ACHN (cell line): Measurements from ENCODE around the gene PCP2.

Experiments
- DNase-seq: peaks from one replicate; pipeline ENCODE4 v3.0.0-alpha.2; 2015
- in situ Hi-C: cut with HindIII; loops from 2 replicates; pipeline ENCODE4 v1.10.0; 2017; ENCODE audit warnings: low sequenced_read_pairs, low pct_ligation_motif_present, low pct_unique_long_range_greater_than_20kb

Gene PCP2

DNA sequence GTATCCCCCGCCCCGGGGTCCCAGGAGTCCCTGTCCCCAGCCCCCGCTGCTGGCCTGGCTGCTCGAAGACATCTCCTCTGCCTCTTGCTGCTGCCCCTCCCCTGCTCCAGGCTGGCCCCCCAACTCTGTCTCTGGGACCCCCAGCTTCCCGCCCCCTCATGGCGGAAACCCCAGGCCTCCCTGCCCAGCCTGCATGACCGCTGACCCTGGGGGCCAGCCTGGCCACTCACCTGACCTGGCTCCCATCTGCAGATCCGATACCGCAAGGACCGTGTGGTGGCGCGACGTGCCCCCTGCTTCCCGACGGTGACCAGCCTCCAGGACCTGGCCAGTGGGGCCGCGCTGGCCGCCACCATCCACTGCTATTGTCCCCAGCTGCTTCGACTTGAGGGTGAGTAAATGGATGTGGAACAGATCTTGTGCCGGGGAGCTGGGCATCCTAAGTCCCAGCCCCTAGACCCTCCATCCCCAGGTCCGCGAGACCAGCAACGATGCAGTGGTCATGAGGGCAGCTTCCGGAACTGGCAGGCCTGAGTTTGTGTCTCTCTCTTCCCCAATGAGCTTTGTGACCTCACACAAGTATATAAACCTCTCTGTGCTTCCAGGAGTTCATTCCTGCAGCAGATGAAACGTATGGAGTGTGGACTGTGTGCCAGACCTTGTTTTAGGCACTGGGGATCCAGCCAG lies 25.5 kb downstream of the PCP2 start:
- DNase-seq, result no peak
- in situ Hi-C loops, result no loop called here

DNA sequence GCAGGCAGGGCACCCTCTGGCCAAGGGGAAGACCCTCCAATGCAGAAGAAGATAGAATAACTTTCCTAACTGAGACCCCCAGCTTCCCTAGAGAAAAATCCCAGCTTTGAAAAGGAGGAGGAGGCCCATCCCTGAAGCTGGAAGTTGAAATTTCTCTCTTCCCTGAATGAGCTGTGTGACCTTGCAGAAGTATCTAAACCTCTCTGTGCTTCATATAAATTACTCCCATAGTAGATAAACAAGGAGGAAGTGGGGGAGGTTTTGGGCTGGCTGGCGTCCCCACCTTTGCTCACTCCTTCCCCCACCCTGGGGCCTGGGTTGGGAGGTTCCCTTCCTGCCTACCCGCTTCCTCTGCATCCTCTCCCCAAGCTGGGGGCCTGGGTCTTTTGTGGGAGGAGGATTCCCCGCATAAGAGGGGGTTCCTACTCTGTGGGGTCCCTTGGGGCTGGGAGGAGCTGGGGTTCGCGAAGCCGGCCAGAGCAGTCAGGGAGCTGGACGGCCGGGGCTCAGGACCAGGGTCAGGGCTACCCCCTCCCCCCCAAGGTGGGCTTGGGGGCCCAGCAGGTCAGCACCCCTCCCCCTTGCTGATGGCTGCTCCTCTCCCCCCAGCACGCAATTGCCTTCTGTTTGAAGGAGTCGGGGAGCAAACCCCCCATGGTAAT lies 26.2 kb downstream of the PCP2 start:
- in situ Hi-C loops, result no loop called here
- DNase-seq, result no peak

DNA sequence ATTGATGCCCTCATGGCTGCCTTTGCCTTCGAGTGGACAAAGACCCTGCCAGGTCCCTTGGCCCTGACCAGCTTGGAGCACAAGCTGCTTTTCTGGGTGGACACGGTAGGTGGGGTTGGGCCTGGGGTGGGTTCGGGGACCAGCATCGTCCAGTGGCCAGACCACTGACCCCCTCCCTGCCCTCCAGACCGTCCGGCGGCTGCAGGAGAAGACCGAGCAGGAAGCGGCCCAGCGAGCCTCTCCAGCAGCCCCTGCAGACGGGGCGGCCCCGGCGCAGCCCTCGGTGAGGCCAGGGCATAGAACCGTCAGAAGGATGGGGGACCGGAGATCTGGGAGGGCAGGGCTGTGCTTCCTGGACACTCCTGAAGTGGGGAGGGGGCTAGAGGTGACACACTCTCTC lies 27.2 kb downstream of the PCP2 start:
- in situ Hi-C loops, result no loop called here
- DNase-seq, result no peak

DNA sequence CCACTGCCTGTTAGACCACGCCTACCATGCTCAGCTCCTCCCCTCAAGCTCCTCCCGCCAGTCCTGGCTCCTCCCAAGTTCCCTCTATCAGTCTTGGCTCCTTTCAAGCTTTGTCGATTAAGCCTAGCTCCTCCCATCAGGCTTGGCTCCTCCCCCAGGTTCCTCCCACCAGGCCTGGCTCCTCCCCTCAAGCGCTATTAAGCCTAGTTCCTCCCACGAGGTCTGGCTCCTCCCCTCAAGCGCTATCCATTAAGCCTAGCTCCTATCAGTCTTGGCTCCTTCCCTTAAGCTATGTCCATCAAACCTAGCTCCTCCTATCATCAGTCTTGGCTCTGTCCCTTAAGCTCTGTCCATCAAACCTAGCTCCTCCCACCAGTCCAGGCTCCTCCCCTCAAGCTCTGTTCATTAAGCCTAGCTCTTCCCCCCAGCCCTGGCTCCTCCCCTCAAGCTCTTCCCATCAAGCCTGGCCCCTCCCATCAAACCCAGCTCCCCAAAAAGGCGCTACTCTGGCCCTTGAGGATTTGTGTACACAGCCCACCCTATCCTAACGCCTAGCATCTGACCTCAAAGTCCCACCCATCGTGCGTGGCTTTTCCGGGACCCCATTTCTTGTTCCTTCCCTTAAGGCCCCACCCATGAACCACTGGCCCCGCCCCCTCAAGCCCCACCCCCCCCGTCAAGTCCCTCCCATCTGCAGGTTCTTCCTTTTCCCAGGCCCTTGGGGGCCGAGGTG lies 27.9 kb downstream of the PCP2 start:
- in situ Hi-C loops, result no loop called here
- peak; percentile 12 for DNase-seq

DNA sequence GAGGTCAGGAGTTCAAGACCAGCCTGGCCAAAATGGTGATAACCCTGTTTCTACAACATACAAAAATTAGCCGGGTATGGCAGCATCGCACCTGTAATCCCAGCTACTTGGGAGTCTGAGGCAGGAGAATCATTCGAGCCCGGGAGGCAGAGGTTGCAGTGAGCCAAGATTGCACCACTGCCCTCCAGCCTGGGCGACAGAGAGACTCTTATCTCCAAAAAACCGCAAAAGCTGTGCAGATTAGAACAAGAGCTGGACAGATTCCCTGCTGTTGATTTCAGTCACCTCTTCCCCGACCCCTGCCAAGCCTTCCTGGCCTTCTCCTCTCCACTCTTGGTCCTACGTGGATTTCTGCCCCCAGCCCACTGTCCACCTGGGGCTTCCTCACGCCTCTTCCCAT lies 29.6 kb downstream of the PCP2 start:
- in situ Hi-C loops, result no loop called here
- DNase-seq, result no peak

DNA sequence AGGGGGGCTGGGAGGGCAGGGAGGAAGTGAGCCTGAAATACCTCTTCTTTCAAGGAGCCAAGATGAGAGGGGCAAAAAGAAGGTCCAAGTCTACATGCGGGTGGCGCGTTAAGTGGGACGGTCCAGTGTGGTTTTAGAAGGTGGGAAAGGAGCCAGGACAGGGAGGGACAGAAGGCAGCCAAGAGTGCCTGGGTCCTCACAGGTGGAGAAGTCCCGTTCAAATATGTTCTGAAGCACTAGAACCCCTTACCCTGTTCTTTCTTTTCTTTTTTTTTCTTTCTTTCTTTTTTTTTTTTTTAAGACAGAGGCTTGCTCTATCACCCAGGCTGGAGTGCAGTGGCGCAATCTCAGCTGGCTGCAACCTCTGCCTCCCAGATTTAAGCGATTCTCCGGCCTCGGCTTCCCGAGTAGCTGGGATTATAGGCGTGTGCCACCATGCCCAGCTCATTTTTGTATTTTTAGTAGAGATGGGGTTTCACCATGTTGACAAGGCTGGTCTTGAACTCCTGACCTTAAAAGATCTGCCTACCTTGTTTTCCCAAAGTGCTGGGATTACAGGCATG lies 30.5 kb downstream of the PCP2 start:
- in situ Hi-C loops, result no loop called here
- DNase-seq, result no peak

DNA sequence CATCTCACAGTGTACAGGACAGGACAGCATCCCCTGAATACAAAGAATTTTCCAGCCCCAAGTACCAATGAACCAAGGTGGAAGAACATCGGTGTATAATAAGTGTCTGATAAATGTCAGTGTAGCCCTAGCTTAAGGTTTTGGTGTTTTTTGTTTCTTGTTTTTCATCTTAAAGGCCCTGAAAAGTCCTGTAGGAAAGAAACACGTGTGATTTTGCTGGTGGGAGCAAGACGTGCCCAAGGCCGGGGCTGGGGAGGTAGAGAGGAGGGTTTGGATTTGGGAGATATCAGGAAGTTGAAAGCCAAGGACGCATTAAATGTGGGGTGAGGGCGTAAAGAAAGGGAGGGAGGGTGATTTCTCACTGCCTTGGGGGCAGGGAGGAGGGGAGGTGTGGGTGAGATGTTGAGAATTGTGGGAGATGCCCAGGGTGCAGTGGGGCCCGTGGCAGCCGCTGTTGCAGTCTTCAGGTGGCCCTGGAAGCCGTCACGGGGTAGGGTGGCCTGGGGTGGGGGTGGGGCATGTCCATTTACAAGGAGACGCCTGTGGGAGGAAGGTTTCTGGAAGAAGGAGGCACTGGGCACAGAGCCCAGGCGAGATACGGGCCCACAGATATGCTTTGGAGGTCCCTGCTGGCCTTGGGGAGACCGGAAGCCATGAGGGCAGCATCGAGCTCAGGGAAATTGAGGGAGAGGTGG lies 31.1 kb downstream of the PCP2 start:
- in situ Hi-C loops, result no loop called here
- no peak for DNase-seq

DNA sequence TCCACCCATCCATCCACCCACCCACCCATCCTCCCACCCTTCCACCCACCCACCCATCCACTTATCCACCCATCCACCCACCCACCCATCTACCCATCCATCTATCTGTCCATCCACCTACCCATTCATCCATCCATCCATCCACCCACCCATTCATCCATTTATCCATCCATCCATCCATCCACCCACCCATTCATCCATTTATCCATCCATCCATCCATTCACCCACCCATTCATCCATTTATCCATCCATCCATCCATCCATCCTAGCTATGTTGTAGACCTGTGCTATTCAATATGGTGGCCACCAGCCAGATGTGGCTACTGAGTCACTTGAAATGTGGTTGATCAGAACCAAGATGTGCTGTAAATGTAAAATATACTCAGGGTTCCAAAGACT lies 32.8 kb downstream of the PCP2 start:
- DNase-seq, result no peak
- in situ Hi-C loops, result no loop called here

DNA sequence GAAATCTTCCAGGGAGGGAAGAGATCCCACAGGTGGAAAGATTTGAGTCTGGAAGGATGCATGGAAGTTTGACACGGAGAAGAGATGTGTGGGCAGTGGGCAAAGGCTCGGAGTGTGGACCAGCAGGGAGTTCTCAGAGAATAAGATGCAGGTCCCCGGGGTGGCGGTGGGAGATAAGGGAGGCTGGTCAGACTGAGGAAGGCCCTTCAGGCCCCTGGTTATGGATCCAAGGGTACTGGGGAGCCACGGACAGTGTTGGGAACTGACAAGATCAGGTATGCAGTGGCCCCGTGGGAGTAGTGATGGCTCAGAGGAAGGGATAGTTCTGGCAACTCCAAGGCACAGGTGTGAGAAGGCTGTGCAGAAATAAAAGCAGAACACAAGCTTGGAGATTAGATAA lies 35.3 kb downstream of the PCP2 start:
- in situ Hi-C loops, result no loop called here
- DNase-seq, result no peak

DNA sequence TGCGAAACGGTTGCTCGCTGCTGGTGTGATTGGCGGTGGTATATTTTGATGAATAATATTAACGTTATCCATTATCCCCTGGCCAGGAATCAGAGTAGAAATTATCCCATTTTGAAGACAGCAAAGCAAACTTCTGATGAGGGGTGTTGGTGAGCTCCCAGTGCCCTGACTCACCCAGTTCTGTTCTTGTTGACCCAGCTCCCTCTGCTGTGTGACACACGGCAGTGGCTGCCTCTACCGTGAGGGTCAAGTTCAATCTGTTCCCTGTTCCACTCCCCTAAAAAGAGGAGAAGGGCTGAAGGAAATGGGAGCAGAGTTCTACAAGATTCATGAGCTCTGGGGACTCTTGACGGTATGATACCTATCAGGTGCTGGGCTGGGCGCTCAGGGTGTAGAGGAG lies 35.8 kb downstream of the PCP2 start:
- DNase-seq, result no peak
- in situ Hi-C loops, result no loop called here

DNA sequence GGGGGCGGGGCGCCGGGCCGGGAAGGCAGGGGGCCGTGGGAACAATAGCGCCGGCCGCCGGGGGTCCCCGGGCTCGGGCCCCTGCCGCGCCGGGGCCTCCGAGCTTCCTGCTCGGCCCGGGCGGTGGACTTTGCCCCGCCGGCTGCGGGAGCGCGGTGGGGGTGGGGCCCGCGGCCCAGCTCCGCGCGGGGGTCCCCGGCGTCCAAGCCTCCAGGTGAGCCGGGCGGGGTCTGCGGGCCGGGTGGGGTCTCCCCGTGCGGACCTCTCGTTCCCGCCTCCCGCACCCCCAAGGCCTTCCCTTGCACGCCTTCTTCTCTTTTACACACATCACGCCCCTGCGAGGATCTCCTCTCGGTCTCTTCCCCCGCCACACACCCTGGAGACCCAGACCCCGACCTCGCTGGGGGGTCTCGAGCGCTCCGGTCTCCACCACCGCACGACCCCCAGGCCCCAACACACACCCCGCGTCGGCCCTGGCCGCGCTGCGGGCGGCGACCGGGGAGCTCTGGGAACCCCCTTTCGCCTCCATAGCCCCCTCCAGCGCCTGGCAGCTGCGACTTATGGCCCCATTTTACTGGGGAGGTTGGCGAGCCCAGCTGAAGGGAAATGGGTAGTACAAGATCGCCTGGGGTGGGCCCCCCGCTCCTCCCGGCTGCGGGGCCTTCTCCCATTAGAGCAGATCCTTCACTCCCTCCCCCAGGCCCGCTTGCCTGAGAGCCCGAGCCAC lies 37.1 kb downstream of the PCP2 start:
- in situ Hi-C loops, result no loop called here
- no peak for DNase-seq

DNA sequence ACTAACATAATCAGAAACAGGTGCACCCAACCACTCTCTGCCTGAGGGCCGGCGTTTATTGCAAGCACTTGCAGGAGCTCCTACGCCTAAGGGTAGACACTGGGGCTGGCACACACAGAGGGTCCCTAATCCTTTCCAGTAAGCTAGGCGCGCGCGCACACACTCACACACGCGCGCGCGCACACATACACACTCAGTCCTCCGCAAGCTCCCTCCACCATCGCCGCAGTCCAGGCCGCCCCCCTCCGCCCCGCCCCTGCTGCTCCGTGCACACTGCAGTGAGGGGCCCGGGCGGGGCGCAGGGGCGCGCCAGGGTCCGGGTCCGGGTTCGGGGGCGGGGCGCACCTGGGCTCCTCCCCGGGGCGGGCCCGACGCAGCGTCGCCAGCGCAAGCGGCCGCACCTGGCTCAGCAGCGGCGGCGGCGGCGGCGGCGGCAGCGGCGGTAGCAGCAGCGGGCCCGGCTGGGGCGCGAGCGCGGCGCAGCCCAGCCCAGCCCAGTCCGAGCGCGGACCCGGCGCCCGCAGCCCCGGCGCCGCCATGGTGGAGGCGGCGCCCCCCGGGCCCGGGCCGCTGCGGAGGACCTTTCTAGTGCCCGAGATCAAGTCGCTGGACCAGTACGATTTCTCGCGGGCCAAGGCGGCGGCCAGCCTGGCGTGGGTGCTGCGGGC lies 37.9 kb downstream of the PCP2 start, which contains the start of gene CAMSAP3:
TSS of gene CAMSAP3 (plus strand) at position 398 of the 668 bp plus-strand sequence. CDS start at position 538, 140 bp downstream.
- in situ Hi-C loops, result no loop called here
- DNase-seq, result peak; percentile 27

DNA sequence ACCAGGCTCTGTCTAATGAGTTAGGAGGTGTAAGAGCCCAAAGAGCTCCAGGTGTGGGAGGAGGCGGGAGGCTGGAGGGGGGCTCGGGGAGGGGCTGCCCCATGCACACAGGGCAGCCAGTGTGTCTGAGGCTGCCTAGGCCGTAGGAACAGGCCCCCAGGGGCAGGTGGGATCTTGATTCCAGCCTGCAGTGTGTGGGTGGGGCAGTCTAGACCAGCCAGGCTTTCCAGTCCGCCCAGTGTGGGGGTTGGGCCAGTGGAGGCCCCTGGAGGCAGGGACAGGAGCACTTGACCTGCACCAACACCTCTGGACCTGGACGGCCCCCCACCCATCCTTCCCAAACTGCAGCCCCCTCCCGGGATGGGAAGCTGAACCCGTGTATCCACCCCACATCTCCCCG lies 43.3 kb downstream of the PCP2 start:
- in situ Hi-C loops, result no loop called here
- no peak for DNase-seq

DNA sequence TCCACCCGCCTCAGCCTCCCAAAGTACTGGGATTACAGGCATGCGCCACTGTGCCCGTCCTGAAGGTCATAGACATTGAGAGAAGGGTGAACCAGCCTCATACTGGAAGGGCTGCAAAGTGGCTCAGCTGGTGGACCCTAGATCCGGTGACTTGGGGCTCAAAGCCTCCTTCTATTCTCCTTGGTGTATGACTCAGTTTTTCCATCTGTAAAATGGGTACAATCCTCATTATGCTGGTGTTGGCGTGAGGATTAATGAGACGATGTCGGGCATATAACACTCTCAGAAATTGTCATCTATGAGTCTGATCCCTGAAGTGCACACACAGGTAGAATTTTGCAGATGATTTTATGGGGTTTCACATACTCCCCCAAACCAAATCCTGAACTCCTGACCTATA lies 43.7 kb downstream of the PCP2 start:
- DNase-seq, result no peak
- in situ Hi-C loops, result no loop called here

DNA sequence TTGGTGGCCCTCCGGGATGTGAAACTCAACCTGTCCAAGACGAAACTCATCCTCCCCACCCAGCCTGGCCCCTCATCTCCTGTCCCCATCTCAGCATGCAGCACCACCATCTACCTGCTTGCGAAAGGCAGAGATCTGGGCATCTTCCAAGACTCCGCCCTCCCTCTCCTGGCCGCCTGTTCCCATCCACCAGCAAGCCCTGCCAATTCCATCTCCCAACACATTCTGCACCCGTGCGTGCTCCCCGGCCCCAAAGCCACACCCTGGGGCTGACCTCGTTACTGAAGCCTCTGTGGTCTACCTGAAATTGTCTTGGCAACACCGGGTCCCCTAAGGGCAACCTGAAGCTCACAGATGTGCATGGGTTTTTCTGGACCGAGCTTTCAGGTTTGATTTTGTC lies 51.1 kb downstream of the PCP2 start:
- no peak for DNase-seq
- in situ Hi-C loops, result no loop called here
